Mammary epithelial cell (primary cell): ENCODE data around the gene HTR7.

Experiments
- EZH2 ChIP-seq: IDR thresholded peaks from 2 replicates; pipeline ENCODE4 v1.6.1; 2012; ENCODE audit warnings: low read length, inconsistent platforms, borderline replicate concordance
- TF ChIP-seq, protein P1 (sequence below), 2 donors: IDR thresholded peaks in 1 of 2; conservative IDR thresholded peaks in 1 of 2; 2 replicates each; pipeline ENCODE4 v1.5.1; 2011 to 2012; ENCODE audit warnings: inconsistent platforms in 2 of 2, low read length in 2 of 2, mild to moderate bottlenecking in 2 of 2, control low read depth in 1 of 2, low read depth in 1 of 2; ENCODE audit not compliant: insufficient read depth in 1 of 2; ENCODE audit errors: extremely low read depth in 1 of 2

- no peak for TF ChIP-seq EZH2
- TF ChIP-seq, protein P1, sequence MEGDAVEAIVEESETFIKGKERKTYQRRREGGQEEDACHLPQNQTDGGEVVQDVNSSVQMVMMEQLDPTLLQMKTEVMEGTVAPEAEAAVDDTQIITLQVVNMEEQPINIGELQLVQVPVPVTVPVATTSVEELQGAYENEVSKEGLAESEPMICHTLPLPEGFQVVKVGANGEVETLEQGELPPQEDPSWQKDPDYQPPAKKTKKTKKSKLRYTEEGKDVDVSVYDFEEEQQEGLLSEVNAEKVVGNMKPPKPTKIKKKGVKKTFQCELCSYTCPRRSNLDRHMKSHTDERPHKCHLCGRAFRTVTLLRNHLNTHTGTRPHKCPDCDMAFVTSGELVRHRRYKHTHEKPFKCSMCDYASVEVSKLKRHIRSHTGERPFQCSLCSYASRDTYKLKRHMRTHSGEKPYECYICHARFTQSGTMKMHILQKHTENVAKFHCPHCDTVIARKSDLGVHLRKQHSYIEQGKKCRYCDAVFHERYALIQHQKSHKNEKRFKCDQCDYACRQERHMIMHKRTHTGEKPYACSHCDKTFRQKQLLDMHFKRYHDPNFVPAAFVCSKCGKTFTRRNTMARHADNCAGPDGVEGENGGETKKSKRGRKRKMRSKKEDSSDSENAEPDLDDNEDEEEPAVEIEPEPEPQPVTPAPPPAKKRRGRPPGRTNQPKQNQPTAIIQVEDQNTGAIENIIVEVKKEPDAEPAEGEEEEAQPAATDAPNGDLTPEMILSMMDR (conservative IDR thresholded peaks at IDR 0.05 in 1 of 2, IDR thresholded peaks at IDR 0.05 in 1 of 2; ENCODE audit: extremely low read depth in 1 of 2, insufficient read depth in 1 of 2, low read depth in 1 of 2, low read length in 2 of 2) = no peak
These were observed 37.9 kb downstream of the HTR7 start for GRCh38 chr10:90819911-90820310.
